Measurements from ENCODE around the gene TRPV5.

DNA sequence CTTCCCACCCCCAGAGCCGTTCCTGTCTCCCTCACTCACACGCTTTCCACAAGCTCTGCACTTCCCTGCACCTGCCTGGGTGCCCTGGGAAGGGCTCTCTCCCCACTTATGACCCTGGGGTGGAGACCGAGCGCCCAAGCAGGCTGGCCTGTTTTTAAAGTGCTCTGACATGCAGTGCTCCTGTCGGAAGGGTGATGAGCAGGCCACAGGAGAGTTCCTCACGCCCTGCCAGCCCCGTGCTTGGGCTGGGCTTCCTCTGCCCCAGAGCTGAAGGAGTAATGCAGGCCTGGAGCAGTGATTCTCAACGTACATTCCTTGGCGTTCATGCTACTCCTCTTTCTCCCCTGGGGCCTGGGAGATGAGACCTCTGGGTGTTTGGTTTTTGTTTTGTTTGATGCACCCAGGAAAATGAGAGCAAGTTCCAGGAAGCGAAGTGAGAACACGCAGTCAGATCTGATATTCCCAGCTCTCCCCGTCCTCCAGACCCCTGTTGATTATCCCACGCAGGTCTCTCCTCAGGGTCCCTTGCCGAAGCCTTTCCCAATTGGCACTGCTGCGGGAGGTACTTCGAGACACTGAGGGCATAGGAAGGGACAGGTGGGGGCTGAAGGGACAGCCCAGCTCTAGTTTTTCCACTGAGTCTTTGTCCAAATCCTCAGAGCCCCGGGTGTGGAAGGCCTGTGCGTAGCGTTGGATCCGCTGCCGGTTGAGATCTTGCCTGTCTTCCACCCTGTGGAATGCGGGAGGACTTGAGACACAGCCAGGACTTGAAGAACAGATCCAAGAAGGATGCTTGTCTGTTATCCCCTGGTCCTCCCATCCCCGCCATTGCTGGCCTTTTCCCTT lies 62.1 kb downstream of the TRPV5 start:
- TF ChIP-seq EZH2phosphoT487 (IDR thresholded peaks at IDR 0.05; ENCODE audit: low read depth) (no peak), CTCF (IDR thresholded peaks at IDR 0.05; ENCODE audit: low read depth, low read length) (no peak)
